ENCODE results near the gene SPRR4. TPM values are rescaled to one million over a fixed set of nuclear protein-coding genes. Genes with fewer than 3 reads are reported as not detected.

Gene SPRR4
- total and polyA plus RNA-seq, 2 experiments from 2014 or later: not detected

Small RNA genes lying within 50 kb of the gene (small RNA-seq; reads per million reads assigned to genes)
- not detected for gene RF00322 (ENCODE audit: low replicate concordance)
- gene SPRR1A (ENCODE audit: low replicate concordance): not detected

Other genes with a start within 250 kb of the SPRR4 start
- not detected in 2 replicates for gene KPRP, start 212.6 kb upstream of the SPRR4 start, total RNA-seq (2014; rRNA removed; shearing (Covaris generic))
- gene KPRP, start 212.6 kb upstream of the SPRR4 start, polyA plus RNA-seq (2016; fragmentation: Nextera tagmentation; extraction: Ambion mirVana): not detected in 2 replicates
- gene LCE1F, start 195.5 kb upstream of the SPRR4 start, total RNA-seq (2014; rRNA removed; shearing (Covaris generic)): not detected in 2 replicates
- gene LCE1F, start 195.5 kb upstream of the SPRR4 start, polyA plus RNA-seq (2016; fragmentation: Nextera tagmentation; extraction: Ambion mirVana): not detected in 2 replicates
- not detected in 2 replicates for gene LCE1E, start 184.4 kb upstream of the SPRR4 start, total RNA-seq (2014; rRNA removed; shearing (Covaris generic))
- gene LCE1E, start 184.4 kb upstream of the SPRR4 start, polyA plus RNA-seq (2016; fragmentation: Nextera tagmentation; extraction: Ambion mirVana): 0.43 TPM in 1 of 2 replicates, not detected in the other
- not detected in 2 replicates for gene LCE1D, start 173.9 kb upstream of the SPRR4 start, total RNA-seq (2014; rRNA removed; shearing (Covaris generic))
- not detected in 2 replicates for gene LCE1D, start 173.9 kb upstream of the SPRR4 start, polyA plus RNA-seq (2016; fragmentation: Nextera tagmentation; extraction: Ambion mirVana)
- not detected in 2 replicates for gene LCE1C, start 164.0 kb upstream of the SPRR4 start, total RNA-seq (2014; rRNA removed; shearing (Covaris generic))
- not detected in 2 replicates for gene LCE1C, start 164.0 kb upstream of the SPRR4 start, polyA plus RNA-seq (2016; fragmentation: Nextera tagmentation; extraction: Ambion mirVana)
- not detected in 2 replicates for gene LCE1B, start 158.7 kb upstream of the SPRR4 start, total RNA-seq (2014; rRNA removed; shearing (Covaris generic))
- gene LCE1B, start 158.7 kb upstream of the SPRR4 start, polyA plus RNA-seq (2016; fragmentation: Nextera tagmentation; extraction: Ambion mirVana): not detected in 2 replicates
- not detected in 2 replicates for gene LCE1A, start 143.2 kb upstream of the SPRR4 start, total RNA-seq (2014; rRNA removed; shearing (Covaris generic))
- not detected in 2 replicates for gene LCE1A, start 143.2 kb upstream of the SPRR4 start, polyA plus RNA-seq (2016; fragmentation: Nextera tagmentation; extraction: Ambion mirVana)
- gene LCE6A, start 127.8 kb upstream of the SPRR4 start, total RNA-seq (2014; rRNA removed; shearing (Covaris generic)): not detected in 2 replicates
- not detected in 2 replicates for gene LCE6A, start 127.8 kb upstream of the SPRR4 start, polyA plus RNA-seq (2016; fragmentation: Nextera tagmentation; extraction: Ambion mirVana)
- gene LCE7A, start 110.7 kb upstream of the SPRR4 start, total RNA-seq (2014; rRNA removed; shearing (Covaris generic)): not detected in 2 replicates
- not detected in 2 replicates for gene LCE7A, start 110.7 kb upstream of the SPRR4 start, polyA plus RNA-seq (2016; fragmentation: Nextera tagmentation; extraction: Ambion mirVana)
- gene SMCP, start 92.3 kb upstream of the SPRR4 start, total RNA-seq (2014; rRNA removed; shearing (Covaris generic)): not detected in 2 replicates
- gene SMCP, start 92.3 kb upstream of the SPRR4 start, polyA plus RNA-seq (2016; fragmentation: Nextera tagmentation; extraction: Ambion mirVana): not detected in 2 replicates
- gene IVL, start 62.1 kb upstream of the SPRR4 start, total RNA-seq (2014; rRNA removed; shearing (Covaris generic)): not detected in 2 replicates
- gene IVL, start 62.1 kb upstream of the SPRR4 start, polyA plus RNA-seq (2016; fragmentation: Nextera tagmentation; extraction: Ambion mirVana): not detected in 2 replicates
- gene SPRR5, start 23.4 kb upstream of the SPRR4 start, total RNA-seq (2014; rRNA removed; shearing (Covaris generic)): not detected in 2 replicates
- gene SPRR5, start 23.4 kb upstream of the SPRR4 start, polyA plus RNA-seq (2016; fragmentation: Nextera tagmentation; extraction: Ambion mirVana): not detected in 2 replicates
- gene SPRR1A, start 13.4 kb downstream of the SPRR4 start, total RNA-seq (2014; rRNA removed; shearing (Covaris generic)): not detected in 2 replicates
- not detected in 2 replicates for gene SPRR1A, start 13.4 kb downstream of the SPRR4 start, polyA plus RNA-seq (2016; fragmentation: Nextera tagmentation; extraction: Ambion mirVana)
- not detected in 2 replicates for gene SPRR3, start 31.1 kb downstream of the SPRR4 start, total RNA-seq (2014; rRNA removed; shearing (Covaris generic))
- not detected in 2 replicates for gene SPRR3, start 31.1 kb downstream of the SPRR4 start, polyA plus RNA-seq (2016; fragmentation: Nextera tagmentation; extraction: Ambion mirVana)
- not detected in 2 replicates for gene SPRR1B, start 60.6 kb downstream of the SPRR4 start, total RNA-seq (2014; rRNA removed; shearing (Covaris generic))
- gene SPRR1B, start 60.6 kb downstream of the SPRR4 start, polyA plus RNA-seq (2016; fragmentation: Nextera tagmentation; extraction: Ambion mirVana): not detected in 2 replicates
- not detected in 2 replicates for gene SPRR2D, start 70.5 kb downstream of the SPRR4 start, total RNA-seq (2014; rRNA removed; shearing (Covaris generic))
- not detected in 2 replicates for gene SPRR2D, start 70.5 kb downstream of the SPRR4 start, polyA plus RNA-seq (2016; fragmentation: Nextera tagmentation; extraction: Ambion mirVana)
- not detected in 2 replicates for gene SPRR2A, start 86.9 kb downstream of the SPRR4 start, total RNA-seq (2014; rRNA removed; shearing (Covaris generic))
- gene SPRR2A, start 86.9 kb downstream of the SPRR4 start, polyA plus RNA-seq (2016; fragmentation: Nextera tagmentation; extraction: Ambion mirVana): 0.43 TPM in 1 of 2 replicates, not detected in the other
- gene SPRR2B, start 101.0 kb downstream of the SPRR4 start, total RNA-seq (2014; rRNA removed; shearing (Covaris generic)): not detected in 2 replicates
- gene SPRR2B, start 101.0 kb downstream of the SPRR4 start, polyA plus RNA-seq (2016; fragmentation: Nextera tagmentation; extraction: Ambion mirVana): not detected in 2 replicates
- not detected in 2 replicates for gene SPRR2E, start 123.9 kb downstream of the SPRR4 start, total RNA-seq (2014; rRNA removed; shearing (Covaris generic))
- gene SPRR2E, start 123.9 kb downstream of the SPRR4 start, polyA plus RNA-seq (2016; fragmentation: Nextera tagmentation; extraction: Ambion mirVana): not detected in 2 replicates
- not detected in 2 replicates for gene SPRR2F, start 142.9 kb downstream of the SPRR4 start, total RNA-seq (2014; rRNA removed; shearing (Covaris generic))
- 0.44 and 0.57 TPM in 2 replicates for gene SPRR2F, start 142.9 kb downstream of the SPRR4 start, polyA plus RNA-seq (2016; fragmentation: Nextera tagmentation; extraction: Ambion mirVana)
- gene SPRR2G, start 180.2 kb downstream of the SPRR4 start, total RNA-seq (2014; rRNA removed; shearing (Covaris generic)): not detected in 2 replicates
- gene SPRR2G, start 180.2 kb downstream of the SPRR4 start, polyA plus RNA-seq (2016; fragmentation: Nextera tagmentation; extraction: Ambion mirVana): not detected in 2 replicates
- not detected in 2 replicates for gene LELP1, start 232.8 kb downstream of the SPRR4 start, total RNA-seq (2014; rRNA removed; shearing (Covaris generic))
- gene LELP1, start 232.8 kb downstream of the SPRR4 start, polyA plus RNA-seq (2016; fragmentation: Nextera tagmentation; extraction: Ambion mirVana): not detected in 2 replicates
- not detected in 2 replicates for gene PRR9, start 246.9 kb downstream of the SPRR4 start, total RNA-seq (2014; rRNA removed; shearing (Covaris generic))
- gene PRR9, start 246.9 kb downstream of the SPRR4 start, polyA plus RNA-seq (2016; fragmentation: Nextera tagmentation; extraction: Ambion mirVana): not detected in 2 replicates

Data from GM23338 (cell line).